ENCODE measurements around the gene SWSAP1. TPM values are rescaled to one million over a fixed set of nuclear protein-coding genes. Genes with fewer than 3 reads are reported as not detected.

SWSAP1 gene
- total and polyA plus RNA-seq, 9 of the 15 experiments (the other 6 are each of a cell fraction or from before 2014, with no cell fraction given) = 0.18 to 2.8 (median 1.7) TPM

- TF ChIP-seq PTTG1 (tag; IDR thresholded peaks at IDR 0.05; ENCODE audit: low read depth) (no peak), ZNF175 (CRISPR knock-in tag; IDR thresholded peaks at IDR 0.05; ENCODE audit: low read depth) (no peak), CBFA2T2 (conservative IDR thresholded peaks at IDR 0.05) (no peak), KAT7 (CRISPR knock-in tag; IDR thresholded peaks at IDR 0.05; ENCODE audit: borderline replicate concordance) (no peak; the same call in 1 of the 2 replicates), REST (IDR thresholded peaks at IDR 0.05; ENCODE audit: borderline replicate concordance) (no peak), REST (CRISPR knock-in tag; IDR thresholded peaks at IDR 0.05; ENCODE audit: low read depth) (peak; percentile 80), MTA3 (IDR thresholded peaks at IDR 0.05; ENCODE audit: borderline replicate concordance) (peak; percentile 83; the same call in 1 of the 2 replicates), ZC3H11A (IDR thresholded peaks at IDR 0.05; ENCODE audit: low read depth, low read length) (no peak), MBD2 (IDR thresholded peaks at IDR 0.05; ENCODE audit: borderline replicate concordance, low read depth) (peak; percentile 79), ESRRB (CRISPR knock-in tag; IDR thresholded peaks at IDR 0.05; ENCODE audit: borderline replicate concordance) (no peak), RERE (CRISPR knock-in tag; IDR thresholded peaks at IDR 0.05; ENCODE audit: borderline replicate concordance) (no peak), SMARCC2 (IDR thresholded peaks at IDR 0.05; ENCODE audit: low read depth) (no peak), ADNP (tag; IDR thresholded peaks at IDR 0.05) (0 out of 2 replicates have a peak, but pooled peaks have one; percentile 33), TAF15 (IDR thresholded peaks at IDR 0.05; ENCODE audit: low read depth, low read length) (no peak), SPI1 (IDR thresholded peaks at IDR 0.05; ENCODE audit: borderline replicate concordance, low read depth, low read length) (no peak)
These were observed at the start of gene SWSAP1 (continued) for GRCh38 chr19:11374433-11375142.
